A673 (cell line): ENCODE data around the gene SSMEM1. TPM values are rescaled to one million over a fixed set of nuclear protein-coding genes. Genes with fewer than 3 reads are reported as not detected.

Experiments used
- BruUV-seq: library from RNA; stranded (reverse); fragments of 400-500 nt; replicated peaks from 2 replicates; lab custom pipeline; 2021; lab: Mats Ljungman, UMichigan
- CTCF ChIA-PET: fragments of 300-600 bp; sonication (Branson Sonifier 250); formaldehyde crosslinking; loops from one replicate; lab custom pipeline; 2022; ENCODE audit warnings: antibody characterized with exemption; lab: Charles Lee
- POLR2A ChIA-PET: fragments of 300-600 bp; sonication (Branson Sonifier 250); formaldehyde crosslinking; loops from one replicate; lab custom pipeline; 2022; ENCODE audit warnings: antibody characterized with exemption; ENCODE audit not compliant: low non-redundant PET; lab: Charles Lee
- DNase-seq: peaks from one replicate; pipeline ENCODE4 v3.0.0-alpha.2; 2015; ENCODE audit warnings: low spot score
- H3K27ac ChIP-seq: fragments of 200-600 bp; sonication (generic); 2 replicates; pipeline ENCODE4 v1.5.1; 2016; ENCODE audit warnings: mixed run types, low read depth, mild to moderate bottlenecking, mixed read lengths, antibody characterized with exemption, low read length; ENCODE audit not compliant: poor library complexity, severe bottlenecking
- H3K27me3 ChIP-seq: fragments of 200-600 bp; sonication (generic); replicated peaks from 2 replicates; pipeline ENCODE4 v1.6.1; 2017; ENCODE audit warnings: mixed run types, low read depth, mild to moderate bottlenecking, mixed read lengths, antibody characterized with exemption, low read length; ENCODE audit not compliant: insufficient read depth, poor library complexity
- H3K36me3 ChIP-seq: fragments of 200-600 bp; sonication (generic); 2 replicates; pipeline ENCODE4 v1.6.1; 2016; ENCODE audit warnings: mixed run types, mild to moderate bottlenecking, mixed read lengths, antibody characterized with exemption, low read length; ENCODE audit not compliant: insufficient read depth, poor library complexity, severe bottlenecking
- H3K4me1 ChIP-seq: fragments of 200-600 bp; sonication (generic); 2 replicates; pipeline ENCODE4 v1.6.1; 2017; ENCODE audit warnings: mixed run types, mild to moderate bottlenecking, mixed read lengths, antibody characterized with exemption, low read length; ENCODE audit not compliant: insufficient read depth, poor library complexity, severe bottlenecking
- H3K4me3 ChIP-seq: fragments of 200-600 bp; sonication (generic); 2 replicates; pipeline ENCODE4 v1.5.1; 2016; ENCODE audit warnings: low read depth, mixed run types, mild to moderate bottlenecking, mixed read lengths, low read length; ENCODE audit not compliant: poor library complexity, severe bottlenecking
- H3K9me3 ChIP-seq: fragments of 200-600 bp; sonication (generic); 2 replicates; pipeline ENCODE4 v1.6.1; 2016; ENCODE audit warnings: mixed run types, low read depth, mild to moderate bottlenecking, mixed read lengths, antibody characterized with exemption, low read length; ENCODE audit not compliant: poor library complexity, severe bottlenecking
- EZH2 ChIP-seq: fragments of 200-600 bp; sonication (generic); IDR thresholded peaks from 2 replicates; pipeline ENCODE4 v1.6.1; 2017; ENCODE audit warnings: borderline replicate concordance, low read depth, mild to moderate bottlenecking, mixed read lengths, antibody characterized with exemption, low read length; ENCODE audit not compliant: poor library complexity, severe bottlenecking
- intact Hi-C: fragments of 100-400 bp; cut with micrococcal nuclease; formaldehyde crosslinking; loops from one replicate; pipeline ENCODE4 v1.10.0; 2022; ENCODE audit not compliant: unreplicated experiment
- total RNA-seq: library from RNA; stranded (reverse); gene quantifications from 2 replicates; pipeline ENCODE4 v1.2.3, GENCODE V29; 2021
- TF ChIP-seq, protein P1 (sequence below): fragments of 300-800, 200-600 bp; sonication (generic); conservative IDR thresholded peaks from 2 replicates; pipeline ENCODE4 v1.5.1; 2017; ENCODE audit warnings: low read depth, mild to moderate bottlenecking, antibody characterized with exemption, low read length, moderate library complexity, mixed read lengths

Gene SSMEM1
- total RNA-seq, 1 experiment from 2014 or later = not detected

DNA sequence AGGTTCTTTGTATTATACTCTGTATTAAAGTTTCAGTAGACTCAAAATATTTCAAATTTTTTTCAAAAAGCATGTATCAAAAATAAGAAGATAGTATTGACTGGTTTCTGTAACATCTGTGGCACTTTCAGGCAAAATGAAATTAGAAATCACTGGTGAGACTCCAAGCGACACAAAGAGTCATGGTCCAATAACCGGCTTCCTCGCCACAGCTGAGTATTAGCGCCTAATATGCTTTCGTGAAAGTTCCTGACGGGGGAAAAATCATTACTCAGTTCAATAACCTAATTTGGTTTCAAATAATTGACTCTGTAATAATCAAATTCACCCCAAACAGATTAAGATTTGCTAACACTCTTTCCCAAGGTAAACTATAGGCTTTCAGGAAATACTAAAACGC, 15.9 kb upstream of the SSMEM1 start:
- Histone ChIP-seq H3K4me1 (no peaks in the 10 kb centered on the region), H3K36me3 (peaks cover 37% of the 10 kb centered on the region), H3K9me3 (no peaks in the 10 kb centered on the region), H3K4me3 (no peak overlapping the region), H3K27ac (no peak overlapping the region), H3K27me3 (no peaks in the 10 kb centered on the region)
- no peak for DNase-seq
- CTCF ChIA-PET = interaction anchor here (0.9 kb wide), 1 partner anchor 46 kb away, joined by 5 read pairs; no protein-coding TSS in a partner anchor
- POLR2A ChIA-PET = no interaction called here
- BruUV-seq = no TSS peak
- intact Hi-C loops = no loop called here
- no peak for TF ChIP-seq EZH2
- TF ChIP-seq, protein P1, sequence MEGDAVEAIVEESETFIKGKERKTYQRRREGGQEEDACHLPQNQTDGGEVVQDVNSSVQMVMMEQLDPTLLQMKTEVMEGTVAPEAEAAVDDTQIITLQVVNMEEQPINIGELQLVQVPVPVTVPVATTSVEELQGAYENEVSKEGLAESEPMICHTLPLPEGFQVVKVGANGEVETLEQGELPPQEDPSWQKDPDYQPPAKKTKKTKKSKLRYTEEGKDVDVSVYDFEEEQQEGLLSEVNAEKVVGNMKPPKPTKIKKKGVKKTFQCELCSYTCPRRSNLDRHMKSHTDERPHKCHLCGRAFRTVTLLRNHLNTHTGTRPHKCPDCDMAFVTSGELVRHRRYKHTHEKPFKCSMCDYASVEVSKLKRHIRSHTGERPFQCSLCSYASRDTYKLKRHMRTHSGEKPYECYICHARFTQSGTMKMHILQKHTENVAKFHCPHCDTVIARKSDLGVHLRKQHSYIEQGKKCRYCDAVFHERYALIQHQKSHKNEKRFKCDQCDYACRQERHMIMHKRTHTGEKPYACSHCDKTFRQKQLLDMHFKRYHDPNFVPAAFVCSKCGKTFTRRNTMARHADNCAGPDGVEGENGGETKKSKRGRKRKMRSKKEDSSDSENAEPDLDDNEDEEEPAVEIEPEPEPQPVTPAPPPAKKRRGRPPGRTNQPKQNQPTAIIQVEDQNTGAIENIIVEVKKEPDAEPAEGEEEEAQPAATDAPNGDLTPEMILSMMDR = no peak

DNA sequence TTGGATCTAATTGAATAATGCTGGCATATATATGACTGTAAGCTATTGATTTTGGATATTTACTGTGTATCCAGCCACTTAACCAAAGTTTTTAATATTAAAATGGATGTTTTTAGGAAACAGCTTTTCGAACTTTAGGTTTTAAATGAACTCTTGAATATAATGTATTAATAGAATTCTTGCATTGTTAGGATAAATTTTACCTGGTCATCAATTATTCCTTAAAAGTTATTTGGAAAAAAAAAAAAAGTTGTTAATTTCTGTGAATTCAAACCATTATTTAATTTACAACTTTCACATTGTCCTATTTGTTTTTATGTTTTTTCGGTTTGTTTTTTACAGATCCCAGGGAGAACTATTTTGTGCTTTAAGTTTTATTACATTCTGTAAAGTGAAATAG, 12.3 kb upstream of the SSMEM1 start:
- Histone ChIP-seq H3K27ac (no peak overlapping the region), H3K27me3 (no peaks in the 10 kb centered on the region), H3K36me3 (peaks cover 55% of the 10 kb centered on the region), H3K4me3 (no peak overlapping the region), H3K9me3 (no peaks in the 10 kb centered on the region), H3K4me1 (no peaks in the 10 kb centered on the region)
- POLR2A ChIA-PET = interaction anchor here (0.6 kb wide), 1 partner anchor 309 kb away, joined by 3 read pairs; no protein-coding TSS in a partner anchor
- no TSS peak for BruUV-seq
- CTCF ChIA-PET = no interaction called here
- DNase-seq = no peak
- TF ChIP-seq, protein P1 = no peak
- no peak for TF ChIP-seq EZH2
- intact Hi-C loops = no loop called here

DNA sequence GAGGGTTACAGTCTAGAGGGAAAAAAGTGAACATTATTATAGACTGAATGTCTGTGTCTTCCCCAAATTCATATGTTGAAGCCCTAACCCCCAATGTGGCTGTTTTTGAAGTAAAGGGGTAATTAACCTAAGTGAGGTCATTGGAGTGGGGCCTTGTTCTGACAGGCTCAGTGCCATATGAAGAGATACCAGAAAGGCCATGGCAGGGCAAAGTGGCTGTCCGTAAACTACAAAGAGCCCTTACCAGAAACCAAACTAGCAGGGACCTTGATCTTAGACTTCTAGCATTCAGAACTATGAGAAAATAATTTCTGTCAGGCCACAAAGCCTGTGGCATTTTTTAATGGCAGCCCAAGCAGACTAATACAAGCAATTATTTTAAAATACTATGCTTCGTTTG, 11.2 kb upstream of the SSMEM1 start:
- CTCF ChIA-PET = no interaction called here
- Histone ChIP-seq H3K9me3 (no peaks in the 10 kb centered on the region), H3K27ac (no peak overlapping the region), H3K4me3 (no peak overlapping the region), H3K27me3 (no peaks in the 10 kb centered on the region), H3K36me3 (peaks cover 56% of the 10 kb centered on the region), H3K4me1 (no peaks in the 10 kb centered on the region)
- DNase-seq = no peak
- POLR2A ChIA-PET = no interaction called here
- TF ChIP-seq EZH2 = no peak
- TF ChIP-seq, protein P1 = no peak
- no TSS peak for BruUV-seq
- intact Hi-C loops = no loop called here
